Astrocyte (in vitro differentiated cells and primary cell): ENCODE results near the gene MAEA.

ENCODE experiments used
- EZH2 ChIP-seq: IDR thresholded peaks from 2 replicates; pipeline ENCODE4 v1.6.1; 2012; ENCODE audit warnings: mild to moderate bottlenecking, low read length, inconsistent platforms; ENCODE audit not compliant: insufficient read depth
- TF ChIP-seq, protein P1 (sequence below): IDR thresholded peaks from 2 replicates; pipeline ENCODE4 v1.5.1; 2011; ENCODE audit warnings: low read depth, mild to moderate bottlenecking, inconsistent platforms, low read length, moderate library complexity; ENCODE audit not compliant: insufficient read depth

- TF ChIP-seq EZH2, result no peak
- TF ChIP-seq, protein P1, sequence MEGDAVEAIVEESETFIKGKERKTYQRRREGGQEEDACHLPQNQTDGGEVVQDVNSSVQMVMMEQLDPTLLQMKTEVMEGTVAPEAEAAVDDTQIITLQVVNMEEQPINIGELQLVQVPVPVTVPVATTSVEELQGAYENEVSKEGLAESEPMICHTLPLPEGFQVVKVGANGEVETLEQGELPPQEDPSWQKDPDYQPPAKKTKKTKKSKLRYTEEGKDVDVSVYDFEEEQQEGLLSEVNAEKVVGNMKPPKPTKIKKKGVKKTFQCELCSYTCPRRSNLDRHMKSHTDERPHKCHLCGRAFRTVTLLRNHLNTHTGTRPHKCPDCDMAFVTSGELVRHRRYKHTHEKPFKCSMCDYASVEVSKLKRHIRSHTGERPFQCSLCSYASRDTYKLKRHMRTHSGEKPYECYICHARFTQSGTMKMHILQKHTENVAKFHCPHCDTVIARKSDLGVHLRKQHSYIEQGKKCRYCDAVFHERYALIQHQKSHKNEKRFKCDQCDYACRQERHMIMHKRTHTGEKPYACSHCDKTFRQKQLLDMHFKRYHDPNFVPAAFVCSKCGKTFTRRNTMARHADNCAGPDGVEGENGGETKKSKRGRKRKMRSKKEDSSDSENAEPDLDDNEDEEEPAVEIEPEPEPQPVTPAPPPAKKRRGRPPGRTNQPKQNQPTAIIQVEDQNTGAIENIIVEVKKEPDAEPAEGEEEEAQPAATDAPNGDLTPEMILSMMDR, result no peak
Measured at GRCh38 chr4:1355378-1355777, 65.7 kb downstream of the MAEA start.
